ENCODE results near the gene FAM149A.

DNA sequence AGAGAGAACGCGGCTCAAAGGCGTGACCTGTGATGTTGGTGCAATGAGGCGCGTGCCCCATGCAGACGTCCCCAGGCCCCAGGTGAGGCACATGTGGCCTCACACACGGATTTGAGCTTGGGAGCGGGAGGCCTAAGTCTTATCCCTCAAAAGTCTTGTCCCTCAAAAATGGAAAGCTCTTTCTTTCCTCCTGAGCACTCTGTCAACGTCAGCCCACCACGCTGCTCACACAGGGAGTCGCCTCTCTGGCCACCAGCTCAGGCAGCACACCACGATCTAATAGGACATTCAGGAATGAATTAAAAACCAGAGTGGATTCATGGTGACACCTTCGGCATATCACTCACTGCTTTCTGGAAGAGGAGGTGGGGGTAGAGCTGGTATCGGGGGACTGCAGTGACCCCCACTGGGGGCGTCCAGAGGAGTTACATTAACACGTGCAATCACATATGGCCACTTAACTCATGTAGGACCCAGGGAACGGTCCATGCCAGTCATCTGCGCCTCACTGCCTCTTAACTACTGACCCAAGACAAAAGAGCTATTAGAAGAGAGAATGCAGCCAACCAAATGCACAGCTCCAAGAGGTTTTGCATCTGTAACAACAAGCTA lies 64.9 kb downstream of the FAM149A start:
- TF ChIP-seq, protein P1, sequence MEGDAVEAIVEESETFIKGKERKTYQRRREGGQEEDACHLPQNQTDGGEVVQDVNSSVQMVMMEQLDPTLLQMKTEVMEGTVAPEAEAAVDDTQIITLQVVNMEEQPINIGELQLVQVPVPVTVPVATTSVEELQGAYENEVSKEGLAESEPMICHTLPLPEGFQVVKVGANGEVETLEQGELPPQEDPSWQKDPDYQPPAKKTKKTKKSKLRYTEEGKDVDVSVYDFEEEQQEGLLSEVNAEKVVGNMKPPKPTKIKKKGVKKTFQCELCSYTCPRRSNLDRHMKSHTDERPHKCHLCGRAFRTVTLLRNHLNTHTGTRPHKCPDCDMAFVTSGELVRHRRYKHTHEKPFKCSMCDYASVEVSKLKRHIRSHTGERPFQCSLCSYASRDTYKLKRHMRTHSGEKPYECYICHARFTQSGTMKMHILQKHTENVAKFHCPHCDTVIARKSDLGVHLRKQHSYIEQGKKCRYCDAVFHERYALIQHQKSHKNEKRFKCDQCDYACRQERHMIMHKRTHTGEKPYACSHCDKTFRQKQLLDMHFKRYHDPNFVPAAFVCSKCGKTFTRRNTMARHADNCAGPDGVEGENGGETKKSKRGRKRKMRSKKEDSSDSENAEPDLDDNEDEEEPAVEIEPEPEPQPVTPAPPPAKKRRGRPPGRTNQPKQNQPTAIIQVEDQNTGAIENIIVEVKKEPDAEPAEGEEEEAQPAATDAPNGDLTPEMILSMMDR (conservative IDR thresholded peaks at IDR 0.05 in 1 of 2, IDR thresholded peaks at IDR 0.05 in 1 of 2; ENCODE audit: low read depth in 1 of 2, low read length in 2 of 2), result no peak
- no peak for TF ChIP-seq EZH2 (IDR thresholded peaks at IDR 0.05; ENCODE audit: low read length, missing control alignments)
